GM19324 (cell line): Measurements from ENCODE around the gene SH3GLB2.
"Not testable (repeated sequence)": the region's sequence is repeated elsewhere in the genome, so short reads cannot be mapped to it uniquely, and the experiment has no call there.

ENCODE experiments used
- ATAC-seq: cut with Tn5 transposase; IDR thresholded peaks from one replicate; pipeline ENCODE4 v1.9.1; 2021; ENCODE audit warnings: mild to moderate bottlenecking, moderate library complexity; ENCODE audit not compliant: unreplicated experiment, low FRiP score

SH3GLB2 gene

GRCh38 chr9:129004173-129004572 lies 24.0 kb downstream of the SH3GLB2 start:
- not testable (repeated sequence) for ATAC-seq

GRCh38 chr9:129002992-129003391 lies 25.1 kb downstream of the SH3GLB2 start:
- ATAC-seq, result no peak

- no peak for ATAC-seq
Measured at GRCh38 chr9:129001504-129002325, 26.4 kb downstream of the SH3GLB2 start.

- no peak for ATAC-seq
Measured at GRCh38 chr9:128999581-129000206, 28.4 kb downstream of the SH3GLB2 start.

- no peak for ATAC-seq
Measured at GRCh38 chr9:128998462-128998861, 29.7 kb downstream of the SH3GLB2 start.

GRCh38 chr9:128995791-128996190 lies 32.3 kb downstream of the SH3GLB2 start:
- no peak for ATAC-seq

- ATAC-seq, result no peak
Measured at GRCh38 chr9:128992995-128993394, 35.1 kb downstream of the SH3GLB2 start.

GRCh38 chr9:128987805-128988204 lies 40.3 kb downstream of the SH3GLB2 start:
- ATAC-seq, result no peak

GRCh38 chr9:128986671-128987070 lies 41.5 kb downstream of the SH3GLB2 start:
- no peak for ATAC-seq

GRCh38 chr9:128983536-128983935 lies 44.6 kb downstream of the SH3GLB2 start:
- no peak for ATAC-seq

GRCh38 chr9:128979111-128979510 lies 49.0 kb downstream of the SH3GLB2 start:
- ATAC-seq, result no peak

GRCh38 chr9:128972956-128973355 lies 55.2 kb downstream of the SH3GLB2 start:
- no peak for ATAC-seq

GRCh38 chr9:128969491-128969890 lies 58.6 kb downstream of the SH3GLB2 start:
- ATAC-seq, result no peak

GRCh38 chr9:128961403-128961802 lies 66.7 kb downstream of the SH3GLB2 start:
- ATAC-seq, result not testable (repeated sequence)
